Kidney (tissue), 14 donors: Measurements from ENCODE around the gene MAML3. TPM values are rescaled to one million over a fixed set of nuclear protein-coding genes. Genes with fewer than 3 reads are reported as not detected.

Experiments
- DNase-seq, 5 donors: peaks; one replicate each; pipeline ENCODE4 v3.0.0-alpha.2; 2013 to 2020
- FAIRE-seq: peaks from 2 replicates; lab custom pipeline; 2012; peaks lifted over from hg19 to GRCh38; lab: Jason Lieb, UNC
- H3K27ac ChIP-seq, 2 donors: one replicate each; pipeline ENCODE4 v1.7.0; 2013; ENCODE audit warnings: low read depth in 2 of 2, low read length in 2 of 2, inconsistent platforms in 1 of 2
- H3K27me3 ChIP-seq: one replicate; pipeline ENCODE4 v1.7.1; 2013; ENCODE audit warnings: low read length, inconsistent platforms; ENCODE audit not compliant: control insufficient read depth, insufficient read depth
- H3K36me3 ChIP-seq, 3 donors: one replicate each; pipeline versions ENCODE4 v1.7.0 to v1.7.1; 2013; ENCODE audit warnings: low read length in 3 of 3, control low read depth in 1 of 3, inconsistent platforms in 1 of 3; ENCODE audit not compliant: insufficient read depth in 3 of 3, control insufficient read depth in 2 of 3
- H3K4me1 ChIP-seq, 3 donors: one replicate each; pipeline versions ENCODE4 v1.7.0 to v1.7.1; 2013; ENCODE audit warnings: low read length in 3 of 3, inconsistent platforms in 1 of 3, low read depth in 1 of 3; ENCODE audit not compliant: control insufficient read depth in 2 of 3, insufficient read depth in 2 of 3
- H3K4me3 ChIP-seq, 3 donors: one replicate each; pipeline versions ENCODE4 v1.7.0 to v1.8.1; 2013; ENCODE audit warnings: low read length in 3 of 3, control low read depth in 1 of 3, inconsistent platforms in 1 of 3
- H3K9ac ChIP-seq, 3 donors: one replicate each; pipeline versions ENCODE4 v1.7.0 to v1.7.1; 2013; ENCODE audit warnings: low read length in 3 of 3, control low read depth in 1 of 3, inconsistent platforms in 1 of 3
- H3K9me3 ChIP-seq, 3 donors: one replicate each; pipeline versions ENCODE4 v1.7.0 to v1.7.1; 2013; ENCODE audit warnings: low read length in 3 of 3, control low read depth in 1 of 3, inconsistent platforms in 1 of 3; ENCODE audit not compliant: control insufficient read depth in 2 of 3, insufficient read depth in 1 of 3
- CTCF ChIP-seq: IDR thresholded peaks from 3 replicates; pipeline ENCODE4 v1.5.1; 2012; ENCODE audit warnings: mild to moderate bottlenecking, moderate library complexity, borderline replicate concordance; ENCODE audit not compliant: insufficient read depth; ENCODE audit errors: extremely low read depth
- intact Hi-C: fragments of 100-400 bp; cut with DNase I; formaldehyde crosslinking; loops from one replicate; pipeline ENCODE4 v1.11.1; 2022
- polyA plus RNA-seq: library from polyadenylated mRNA; stranded (reverse); fragments of 350-450 nt; fragmentation: Illumina TruSeq; extraction: RNeasy Lipid Tissue Mini Kit (QIAGEN cat#74804); gene quantifications from one replicate; pipeline ENCODE4 v1.2.3, GENCODE V29; 2014; ENCODE audit warnings: low read depth, low replicate concordance; ENCODE audit not compliant: insufficient read depth
- total RNA-seq: library from RNA; stranded (reverse); fragmentation: NEBNext Ultra II Directional; extraction: Animal tissue kit (Norgen Biotek cat#: 25700); gene quantifications from one replicate; pipeline ENCODE4 v1.2.1, GENCODE V29; 2021
- donor health status: control.
- donor health status: control.
- donor health status: control.
- donor health status: control.
- donor health status: control.
- donor health status: DM: yes; HTN: yes; CAD: no.
- donor health status: Normal renal cell carcinoma (clear cell type).

Gene MAML3
- total and polyA plus RNA-seq, 2 donors from 2014 or later = 1.4 to 10.4 TPM

DNA sequence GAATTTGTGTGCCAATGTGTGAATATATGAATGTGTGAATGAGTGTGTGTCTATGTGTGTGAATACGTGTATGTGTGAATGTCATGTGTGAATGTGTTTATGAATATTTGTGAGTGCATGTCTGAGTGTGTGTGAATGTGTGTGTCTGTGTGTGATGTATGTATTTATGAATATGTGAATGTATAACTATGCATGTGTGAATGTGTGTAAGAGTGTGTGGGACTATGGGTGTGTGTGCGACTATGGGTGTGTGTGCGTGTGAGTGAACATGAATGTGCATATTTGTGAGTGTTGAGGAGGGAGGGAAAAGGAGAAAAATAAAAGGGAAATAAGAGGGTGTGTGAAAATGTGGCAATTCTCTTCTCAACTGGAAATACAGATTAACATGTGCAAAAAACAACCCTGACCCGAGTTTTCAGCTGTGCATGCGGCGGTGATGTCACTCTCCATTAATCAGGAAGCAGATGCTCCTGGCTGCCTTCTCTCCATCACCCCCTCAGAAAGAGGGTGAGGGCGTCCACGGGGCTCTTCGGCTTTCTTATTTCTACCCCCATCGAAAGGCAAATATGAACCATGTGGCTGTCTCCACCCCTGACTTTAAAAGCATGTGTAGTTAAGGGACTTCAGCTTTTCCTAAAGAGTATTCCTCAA is 219.8 kb downstream of the MAML3 start:
- Histone ChIP-seq H3K9ac (no peak overlapping the region), H3K27ac (no peak overlapping the region), H3K36me3 (peaks cover 0 to 2% (median 0%) of the 10 kb centered on the region in 3 donors), H3K27me3 (no peaks in the 10 kb centered on the region), H3K9me3 (no peaks in the 10 kb centered on the region), H3K4me1 (peaks cover 7 to 9% (median 8%) of the 10 kb centered on the region in 3 donors), H3K4me3 (peak overlapping the region; percentile 0 to 24 (median 16))
- TF ChIP-seq CTCF = no peak
- FAIRE-seq (no peak), DNase-seq (peak in 3 of 5 donors; percentile 55 to 73 (median 68))
- intact Hi-C loops = no loop called here

GRCh38 chr4:139933541-139933940 is 220.4 kb downstream of the MAML3 start:
- DNase-seq (peak in 4 of 5 donors; percentile 73 to 88 (median 80)), FAIRE-seq (no peak)
- Histone ChIP-seq H3K4me3 (peak overlapping the region; percentile 0 to 24 (median 13)), H3K9me3 (no peaks in the 10 kb centered on the region), H3K27me3 (no peaks in the 10 kb centered on the region), H3K27ac (no peak overlapping the region), H3K9ac (no peak overlapping the region), H3K4me1 (peaks cover 7 to 9% (median 8%) of the 10 kb centered on the region in 3 donors), H3K36me3 (peaks cover 0 to 2% (median 0%) of the 10 kb centered on the region in 3 donors)
- TF ChIP-seq CTCF = no peak
- intact Hi-C loops = no loop called here

DNA sequence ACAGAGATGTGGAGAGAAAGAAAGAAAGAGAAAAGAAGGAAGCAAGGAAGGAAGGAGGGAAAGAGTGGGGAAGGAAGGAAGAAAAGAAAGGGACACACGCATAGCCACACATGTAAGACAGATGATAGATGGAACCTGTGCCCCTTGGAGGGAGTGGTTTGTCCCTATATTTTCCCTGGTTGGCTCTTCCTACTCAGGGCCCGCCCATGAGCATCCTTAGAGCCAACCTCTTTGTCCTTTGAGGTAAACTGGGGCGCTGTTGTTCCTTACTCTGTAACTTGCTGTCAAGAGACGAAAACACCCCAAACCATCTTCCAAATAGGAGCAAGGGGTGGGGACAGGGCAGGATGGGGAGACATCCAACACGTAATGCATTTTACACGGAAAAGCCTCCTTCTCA is 220.9 kb downstream of the MAML3 start:
- H3K27ac ChIP-seq = no peak overlapping the region

More for the DNA sequence above, 220.9 kb downstream of the MAML3 start:
- Histone ChIP-seq H3K4me3 (no peak overlapping the region), H3K9ac (no peak overlapping the region), H3K36me3 (peaks cover 0 to 2% (median 0%) of the 10 kb centered on the region in 3 donors), H3K27me3 (no peaks in the 10 kb centered on the region), H3K4me1 (peaks cover 7 to 9% (median 8%) of the 10 kb centered on the region in 3 donors), H3K9me3 (no peaks in the 10 kb centered on the region)
- no peak for TF ChIP-seq CTCF
- DNase-seq (no peak), FAIRE-seq (no peak)
- intact Hi-C loops = no loop called here
